K562 (cell line): ENCODE measurements around the gene IARS1. TPM values are rescaled to one million over a fixed set of nuclear protein-coding genes. Genes with fewer than 3 reads are reported as not detected.

ENCODE experiments used
- ATF6 ChIP-seq: sonication (generic); formaldehyde crosslinking; IDR thresholded peaks from 2 replicates; pipeline ENCODE4 v1.4.0; 2020; ENCODE audit warnings: mild to moderate bottlenecking, missing genetic modification reagents
- CUX1 ChIP-seq: fragments of 200-800 bp; sonication (Bioruptor generic); IDR thresholded peaks from 2 replicates; pipeline ENCODE4 v1.6.1; 2016; ENCODE audit warnings: missing genetic modification characterization, missing compliant biosample characterization
- ELF4 ChIP-seq: fragments of 450-650 bp; formaldehyde crosslinking; IDR thresholded peaks from 2 replicates; pipeline ENCODE4 v1.4.0; 2022; ENCODE audit warnings: missing genetic modification characterization
- HES1 ChIP-seq: fragments of 450-650 bp; IDR thresholded peaks from 2 replicates; pipeline ENCODE4 v1.6.1; 2016; ENCODE audit warnings: low read depth, mild to moderate bottlenecking, moderate library complexity
- MEIS2 ChIP-seq: fragments of 450-650 bp; IDR thresholded peaks from 2 replicates; pipeline ENCODE4 v1.6.1; 2014; ENCODE audit warnings: mild to moderate bottlenecking; ENCODE audit not compliant: partially characterized antibody
- RAD51 ChIP-seq: fragments of 450-650 bp; IDR thresholded peaks from 2 replicates; pipeline ENCODE4 v1.7.1; 2016; ENCODE audit warnings: low read depth, mild to moderate bottlenecking, borderline replicate concordance
- RFX5 ChIP-seq: IDR thresholded peaks from 2 replicates; pipeline ENCODE4 v1.6.1; 2011; ENCODE audit warnings: low read depth, mild to moderate bottlenecking, improper control_type of control experiment, low read length
- SRSF7 ChIP-seq: fragments of 200-400 bp; formaldehyde crosslinking; optimal IDR thresholded peaks from 2 replicates; pipeline ENCODE3; 2017; ENCODE audit warnings: mild to moderate bottlenecking, low read depth, low read length
- STAT6 ChIP-seq: sonication (generic); formaldehyde crosslinking; IDR thresholded peaks from 2 replicates; pipeline ENCODE4 v1.8.1; 2023; ENCODE audit warnings: mild to moderate bottlenecking, missing genetic modification reagents
- TGIF2 ChIP-seq: sonication (generic); formaldehyde crosslinking; IDR thresholded peaks from 2 replicates; pipeline ENCODE4 v1.8.1; 2022; ENCODE audit warnings: mild to moderate bottlenecking, missing genetic modification reagents, moderate library complexity
- THRA ChIP-seq: fragments of 450-650 bp; IDR thresholded peaks from 2 replicates; pipeline ENCODE4 v1.6.1; 2017; ENCODE audit warnings: mild to moderate bottlenecking, moderate library complexity
- ZNF146 ChIP-seq: IDR thresholded peaks from one replicate; pipeline ENCODE4 v1.6.1; 2018; ENCODE audit warnings: missing compliant biosample characterization; ENCODE audit not compliant: unreplicated experiment
- ZNF3 ChIP-seq: fragments of 250-450 bp; sonication (Bioruptor Pico); IDR thresholded peaks from 2 replicates; pipeline ENCODE4 v1.5.0; 2021; ENCODE audit warnings: mild to moderate bottlenecking, moderate library complexity
- ZNF324 ChIP-seq: fragments of 250-450 bp; sonication (Bioruptor Pico); IDR thresholded peaks from 2 replicates; pipeline ENCODE4 v1.4.0; 2020; ENCODE audit warnings: mild to moderate bottlenecking
- polyA plus RNA-seq, 8 experiments: library from polyadenylated mRNA; depleted of rRNA in 4 of 8; stranded (reverse) in 5 of 8; unstranded in 3 of 8; fragments of >200 nt; fragmentation: Nextera tagmentation in 2 of 8; fragmentation: Illumina TruSeq in 1 of 8; extraction: Ambion mirVana in 2 of 8; extraction: Trizol in 1 of 8; gene quantifications; 2 replicates each; pipeline versions ENCODE4 v1.2.1 to v1.2.3, GENCODE V29; 2011 to 2014; ENCODE audit warnings: inconsistent platforms in 1 of 8, missing spikeins in 1 of 8
- total RNA-seq, 7 experiments: library from RNA; depleted of rRNA in 6 of 7; stranded (reverse); fragments of >200 nt in 6 of 7; fragmentation: Illumina TruSeq in 2 of 7; extraction: Trizol in 2 of 7; gene quantifications; 2 replicates each; pipeline versions ENCODE4 v1.2.1 to v1.2.3, GENCODE V29; 2011 to 2021; ENCODE audit warnings: low replicate concordance in 1 of 7

IARS1 gene
- total and polyA plus RNA-seq, 9 of the 15 experiments (the other 6 are each of a cell fraction or from before 2014, with no cell fraction given), result 119 to 371 (median 234) TPM

GRCh38 chr9:92312887-92313623 lies 19.6 kb upstream of the IARS1 start (continued):
- TF ChIP-seq HES1 (no peak), ELF4 (peak; percentile 78; the same call in 1 of the 2 replicates), ATF6 (CRISPR knock-in tag) (no peak), ZNF3 (CRISPR knock-in tag) (no peak), RFX5 (no peak), ZNF146 (CRISPR knock-in tag) (no peak), CUX1 (CRISPR knock-in tag) (no peak), TGIF2 (no peak), RAD51 (no peak), SRSF7 (no peak), STAT6 (CRISPR knock-in tag) (no peak), MEIS2 (no peak), THRA (no peak), ZNF324 (no peak)
